ENCODE data around the gene MCC. TPM values are rescaled to one million over a fixed set of nuclear protein-coding genes. Genes with fewer than 3 reads are reported as not detected.

MCC gene
- total and polyA plus RNA-seq, 2 of the 4 experiments (the other 2 are of a cell fraction) = 5.0 to 20.6 TPM

GRCh38 chr5:113265190-113265589, 223.1 kb downstream of the MCC start:
- Histone ChIP-seq H2BK15ac (ENCODE audit: low read depth, low read length) (0 out of 3 replicates have a peak overlapping the region, but pooled peaks have one; percentile 3), H3K4me2 (ENCODE audit: low read depth, low read length) (no peak overlapping the region), H3K27ac (ENCODE audit: insufficient read depth, low read length) (no peak overlapping the region), H4K8ac (ENCODE audit: low read depth in 2 of 2, low read length in 2 of 2) (no peak overlapping the region), H4K5ac (ENCODE audit: low read depth, low read length) (no peak overlapping the region), H3K23ac (ENCODE audit: low read depth, low read length) (0 out of 2 replicates have a peak overlapping the region, but pooled peaks have one; percentile 4), H3K14ac (replicated peaks; ENCODE audit: low read depth, low read length) (0 out of 2 replicates have a peak overlapping the region, but pooled peaks have one; percentile 10), H2AK9ac (replicated peaks; ENCODE audit: low read depth, low read length, poor library complexity) (no peak overlapping the region), H3K4ac (ENCODE audit: low read depth, low read length) (peak overlapping the region; percentile 6; the same call in 1 of the 2 replicates), H2AK5ac (ENCODE audit: low read depth, low read length) (no peak overlapping the region), H3K9ac (ENCODE audit: low read depth, low read length) (no peak overlapping the region), H3K4me1 (ENCODE audit: control insufficient read depth, insufficient read depth, low read length) (peaks cover 11% of the 10 kb centered on the region; the same call in 1 of the 2 replicates), H4K91ac (ENCODE audit: insufficient read depth, low read depth, low read length) (peak overlapping the region; percentile 15; the same call in 1 of the 2 replicates), H3K56ac (ENCODE audit: extremely low read depth, insufficient read depth, low read length) (no peak overlapping the region), H3K79me1 (ENCODE audit: low read depth in 1 of 2, low read length in 2 of 2) (peaks cover 22 to 54% of the 10 kb centered on the region in 2 experiments), H3K27me3 (ENCODE audit: control insufficient read depth, insufficient read depth, low read length) (no peaks in the 10 kb centered on the region), H3K4me3 (ENCODE audit: insufficient read depth, low read depth, low read length) (no peak overlapping the region), H3K9me1 (ENCODE audit: insufficient read depth, low read length) (peaks cover 2% of the 10 kb centered on the region; the same call in 1 of the 2 replicates), H3K18ac (ENCODE audit: low read depth, low read length) (no peak overlapping the region), H2BK120ac (ENCODE audit: low read depth, low read length) (0 out of 2 replicates have a peak overlapping the region, but pooled peaks have one; percentile 15), H3K9me3 (ENCODE audit: control insufficient read depth, insufficient read depth, low read length) (no peaks in the 10 kb centered on the region), H2BK20ac (ENCODE audit: low read depth, low read length) (no peak overlapping the region), H2BK5ac (ENCODE audit: low read depth, low read length, poor library complexity, severe bottlenecking) (no peak overlapping the region), H4K20me1 (ENCODE audit: insufficient read depth, low read length) (no peaks in the 10 kb centered on the region; the same call in 1 of the 2 replicates), H3K36me3 (ENCODE audit: control insufficient read depth, insufficient read depth, low read length) (no peaks in the 10 kb centered on the region), H2AFZ (replicated peaks; ENCODE audit: low read length, poor library complexity) (no peak overlapping the region)
- CTCF ChIA-PET = interaction anchor here (0.6 kb wide), 1 partner anchor 56 kb away, joined by 7 read pairs; no protein-coding TSS in a partner anchor
- ATAC-seq (ENCODE audit: low read depth) (no peak), DNase-seq (no peak)
- intact Hi-C loops (cut with micrococcal nuclease) (no loop called here), in situ Hi-C loops (cut with MboI; ENCODE audit: low sequenced_read_pairs) (no loop called here), dilution Hi-C loops (cut with HindIII; ENCODE audit: low sequenced_read_pairs, unreplicated experiment) (no loop called here)
- WGBS, 2 experiments (ENCODE audit: extremely low coverage in 2 of 2, insufficient read length in 1 of 2) = 100% methylated on average over 1 of the region's 4 CpGs; no CpG with 5 or more reads in 1 of the 2 experiments
- POLR2A ChIA-PET (ENCODE audit: unreplicated experiment) = no interaction called here
- TF ChIP-seq BHLHE40 (IDR thresholded peaks at IDR 0.05; ENCODE audit: low read depth, low read length) (no peak), MAZ (IDR thresholded peaks at IDR 0.05; ENCODE audit: borderline replicate concordance, low read depth, low read length) (no peak)
- BruUV-seq (replicated peaks) = no TSS peak
